ENCODE data around the gene ZBTB17.
"Not testable (repeated sequence)": the region's sequence is repeated elsewhere in the genome, so short reads cannot be mapped to it uniquely, and the experiment has no call there.

ZBTB17 gene

DNA sequence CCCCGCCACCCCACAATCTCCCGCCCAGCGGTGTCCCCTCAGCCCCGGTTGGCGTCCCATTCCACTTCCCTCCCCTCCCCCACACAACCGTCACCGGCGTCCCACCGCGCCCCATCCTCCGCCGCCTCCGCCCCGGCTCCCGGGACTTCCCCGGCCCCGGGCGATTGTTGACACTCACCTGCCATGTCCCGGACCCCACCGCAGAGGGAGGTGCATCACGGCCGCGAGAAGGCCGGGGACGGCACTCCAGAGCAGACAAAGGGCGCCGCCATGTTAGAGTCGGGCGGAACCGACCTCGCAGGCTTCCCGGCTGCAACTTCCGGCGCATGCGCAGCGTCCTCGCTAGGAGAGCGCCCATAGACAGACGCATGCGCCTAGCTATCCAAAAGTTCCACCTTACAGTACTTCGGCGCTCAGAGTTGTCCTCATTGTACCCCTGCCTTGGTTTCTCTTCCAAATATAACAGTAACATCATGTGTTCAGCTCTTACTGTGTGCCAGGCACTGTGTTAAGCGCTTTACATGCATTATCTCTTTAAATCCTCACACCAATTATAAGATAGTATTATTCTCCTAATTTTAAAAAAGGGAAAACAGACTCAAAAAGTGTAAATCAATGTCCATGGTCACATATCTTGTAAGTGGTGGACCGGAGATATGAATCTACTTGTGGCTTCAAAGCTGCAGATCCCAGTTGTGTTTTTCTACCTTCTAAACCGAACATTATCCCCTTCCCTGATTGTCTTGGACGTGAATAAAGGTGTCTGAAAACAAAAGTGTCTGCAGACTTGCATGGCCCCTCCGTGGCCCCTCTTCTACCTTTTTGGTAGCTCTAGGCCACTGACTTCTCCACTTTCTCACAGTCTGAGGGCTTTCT, at the start of gene ZBTB17:
Gene ZBTB17 (minus strand): TSS at position 297 of the 876 bp plus-strand sequence. CDS start 27,606 bp downstream, outside the sequence.
- peak; percentile 96 for DNase-seq (ENCODE audit: low spot score)

DNA sequence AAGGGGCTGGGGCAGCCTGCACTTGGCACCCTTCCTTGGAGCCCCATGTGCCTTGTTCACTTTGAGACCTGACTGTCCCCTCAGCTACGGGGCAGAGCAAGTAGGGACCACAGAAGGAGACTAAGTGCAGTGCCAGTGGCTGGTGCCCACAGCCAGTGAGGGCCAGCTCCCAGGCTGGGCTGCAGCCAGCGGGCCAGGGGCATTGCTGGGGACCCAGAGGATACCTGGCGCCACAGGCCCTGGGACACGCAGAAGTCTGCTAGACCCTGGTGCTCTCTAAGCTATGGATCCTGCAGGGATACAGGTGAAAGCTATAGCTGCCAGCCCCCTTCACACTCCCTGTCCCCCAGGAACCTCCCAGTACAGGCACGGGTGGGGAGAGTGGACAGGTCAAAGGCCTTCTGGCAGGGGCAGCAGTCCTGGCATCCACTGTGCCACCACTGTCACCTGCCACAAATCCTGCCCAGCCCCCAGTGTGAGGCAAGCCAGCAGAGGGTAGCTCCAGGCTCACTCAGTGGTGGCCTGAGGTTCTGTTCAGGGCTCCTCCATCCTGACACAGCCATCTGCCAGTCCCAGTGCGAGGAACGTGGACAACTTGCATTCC, 47.3 kb upstream of the ZBTB17 start:
- no peak for DNase-seq (ENCODE audit: low spot score)

DNA sequence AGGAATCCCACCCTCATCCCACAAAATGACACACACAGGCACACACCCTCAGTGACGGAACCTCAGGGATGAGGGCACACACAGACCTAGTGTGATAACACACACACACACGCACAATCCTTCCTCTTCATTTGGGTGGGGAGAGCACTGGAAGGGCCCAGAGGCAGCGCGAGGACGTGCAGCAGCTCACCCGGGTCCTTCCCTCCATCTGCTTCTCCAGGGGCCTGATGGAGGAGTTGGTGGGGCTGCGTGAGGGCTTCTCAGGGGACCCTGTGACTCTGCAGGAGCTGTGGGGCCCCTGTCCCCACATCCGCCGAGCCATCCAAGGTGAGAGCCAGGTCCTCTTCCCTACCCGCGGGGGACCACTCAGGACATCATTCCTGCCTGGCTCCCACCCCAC, 46.5 kb upstream of the ZBTB17 start:
- DNase-seq (ENCODE audit: low spot score) = no peak

DNA sequence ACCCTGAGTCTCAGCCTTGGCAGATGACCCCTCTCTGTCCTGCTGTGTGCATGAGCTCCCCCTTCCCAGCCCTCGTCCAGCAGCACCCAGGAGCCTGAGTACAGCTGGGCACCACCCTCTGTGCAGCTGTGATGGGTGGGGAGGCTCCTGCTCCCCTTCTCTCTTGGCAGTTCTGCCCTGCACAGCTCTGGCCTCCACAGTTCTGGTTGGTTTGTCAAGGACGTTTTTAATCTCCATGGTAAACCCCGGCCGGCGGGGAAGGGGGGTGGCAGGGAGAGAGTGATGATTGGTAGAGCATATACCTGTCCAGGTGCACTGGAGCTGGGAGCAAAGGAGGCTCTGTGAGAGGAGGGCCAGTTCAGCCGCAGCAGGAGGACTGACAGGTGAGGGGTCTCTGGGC, 45.8 kb upstream of the ZBTB17 start, which contains the start of gene CLCNKA:
Gene CLCNKA (plus strand): TSS at position 356 of the 400 bp plus-strand sequence. CDS start 584 bp downstream, outside the sequence.
- no peak for DNase-seq (ENCODE audit: low spot score)

DNA sequence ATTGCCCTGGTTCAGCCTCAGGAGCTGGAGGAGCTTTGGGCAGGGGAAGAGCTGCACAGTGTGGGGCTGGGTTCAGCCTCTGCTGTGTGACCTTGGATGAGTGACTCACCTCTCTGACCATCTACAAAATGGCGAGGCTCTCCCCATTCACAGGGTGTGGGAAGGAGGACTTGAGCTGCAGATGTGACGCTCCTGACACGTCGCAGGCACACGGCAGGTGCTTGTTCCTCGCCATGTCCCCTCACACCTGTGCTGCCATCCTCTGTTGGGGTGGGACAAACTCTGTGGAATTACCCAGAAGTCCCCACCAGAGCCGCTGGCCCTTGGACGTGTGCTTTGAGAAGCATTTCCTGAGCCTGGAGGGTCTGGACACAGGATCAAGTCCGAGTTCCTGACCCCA, 45.0 kb upstream of the ZBTB17 start:
- DNase-seq (ENCODE audit: low spot score) = not testable (repeated sequence)

DNA sequence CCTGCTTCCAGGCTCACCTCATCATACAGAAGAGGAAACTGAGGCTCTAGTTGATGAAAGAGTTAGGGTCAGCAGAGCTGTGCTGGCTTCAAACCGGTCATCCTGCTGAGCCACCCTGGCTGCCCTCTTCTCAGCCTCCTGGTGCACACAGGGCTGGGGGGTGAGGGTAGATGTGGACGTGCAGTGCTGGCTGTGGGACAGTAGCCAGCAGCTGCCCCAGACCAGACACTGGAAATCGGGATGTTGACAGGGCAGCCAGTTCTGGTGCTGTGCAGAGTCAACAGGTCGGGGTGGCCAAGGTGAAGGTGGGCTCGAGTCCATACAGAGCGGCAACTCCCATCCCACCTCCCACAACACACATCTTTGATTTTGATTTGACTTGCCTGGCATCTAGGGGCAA, 44.4 kb upstream of the ZBTB17 start:
- no peak for DNase-seq (ENCODE audit: low spot score)

DNA sequence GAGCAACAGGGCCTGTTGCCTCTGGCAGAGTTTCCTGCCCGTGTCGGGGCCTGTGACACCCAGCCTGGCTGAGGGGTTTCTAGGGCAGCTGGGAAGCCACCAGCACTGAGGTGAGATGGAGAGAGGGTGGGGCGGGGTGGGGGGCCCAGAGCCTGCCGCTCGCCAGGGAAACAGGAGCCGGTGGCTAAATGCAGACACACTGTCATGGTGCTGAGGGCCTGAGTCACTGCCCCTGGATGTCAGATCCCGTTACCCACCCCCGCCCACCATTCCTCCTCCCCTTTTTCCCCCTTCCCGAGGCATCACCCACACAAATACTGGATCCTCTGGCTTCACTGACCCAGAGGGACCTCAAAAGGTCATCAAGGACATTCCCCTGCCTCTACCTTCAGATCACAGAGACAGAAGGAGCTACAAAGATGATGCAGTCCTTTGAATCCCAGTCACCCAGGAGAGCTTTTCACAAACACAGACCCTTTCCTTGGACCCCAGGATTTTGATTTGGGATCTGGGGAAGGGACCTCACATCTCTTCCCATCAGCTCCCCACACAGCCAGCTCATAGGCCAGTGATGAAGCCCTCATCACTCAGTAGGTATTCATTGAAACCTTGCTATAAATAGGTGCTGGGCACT, 43.9 kb upstream of the ZBTB17 start:
- DNase-seq (ENCODE audit: low spot score) = no peak

DNA sequence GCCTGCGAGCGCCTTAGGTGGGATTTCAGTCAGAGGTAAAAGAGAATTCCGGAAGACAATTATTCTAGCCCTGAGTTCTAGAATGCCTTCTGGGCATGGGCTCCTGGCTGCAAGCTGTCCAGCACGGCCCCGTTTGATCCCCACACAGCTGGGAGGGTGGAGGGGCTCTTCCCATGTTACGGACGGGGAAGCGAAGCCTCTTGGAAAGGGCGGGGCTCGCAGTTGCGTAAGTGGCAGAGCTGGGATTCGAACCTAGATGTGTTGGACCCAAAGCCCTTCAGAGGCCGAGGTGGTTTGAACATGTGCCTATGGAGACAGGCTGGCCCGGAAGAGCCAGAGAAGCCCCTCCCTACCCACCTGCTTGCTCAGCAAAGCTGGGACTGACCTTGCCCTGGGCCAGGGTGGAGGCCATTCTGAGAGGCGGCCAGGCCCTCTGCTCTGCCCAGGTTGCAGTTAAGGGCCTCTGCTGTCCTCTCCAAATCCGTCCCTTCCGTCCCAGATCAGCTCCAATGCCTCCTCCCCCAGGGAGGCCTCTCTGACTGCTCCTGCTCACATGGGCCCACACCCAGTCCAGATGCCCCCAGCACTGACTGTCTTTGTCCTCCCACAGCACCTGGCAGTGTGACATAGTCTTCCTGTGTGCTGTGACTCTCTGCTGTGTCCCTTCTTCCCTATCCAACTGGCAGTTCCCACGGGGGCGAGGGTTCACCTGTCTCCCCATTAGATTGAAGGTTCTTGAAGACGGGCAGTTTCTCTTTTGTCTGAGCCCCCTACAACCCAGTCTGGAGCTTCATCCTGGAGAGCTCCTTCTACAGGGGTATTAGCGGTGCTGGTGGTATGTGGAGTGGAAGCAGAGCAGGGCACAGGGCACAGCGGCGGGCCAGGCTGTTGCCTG, 43.1 kb upstream of the ZBTB17 start:
- no peak for DNase-seq (ENCODE audit: low spot score)

DNA sequence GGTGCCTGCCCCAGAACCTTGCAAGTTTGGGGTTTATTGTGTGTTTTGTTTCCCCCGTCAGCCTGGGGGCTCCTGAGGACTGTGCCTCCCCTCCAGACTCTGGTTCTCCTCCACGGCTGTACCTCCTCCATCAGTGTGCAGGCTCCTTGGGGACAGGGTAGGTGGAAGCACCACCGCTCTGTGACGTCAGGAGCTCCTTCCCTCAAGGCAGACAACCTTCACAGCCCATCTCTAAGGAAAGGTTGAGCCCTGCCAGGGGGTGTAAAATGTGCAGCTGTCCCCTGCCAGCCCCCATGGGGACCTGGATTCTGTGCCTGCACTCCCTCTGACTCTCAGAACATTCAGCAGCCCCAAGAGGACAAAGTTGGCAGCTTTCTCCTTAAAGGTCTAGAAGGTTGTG, 42.4 kb upstream of the ZBTB17 start:
- no peak for DNase-seq (ENCODE audit: low spot score)

DNA sequence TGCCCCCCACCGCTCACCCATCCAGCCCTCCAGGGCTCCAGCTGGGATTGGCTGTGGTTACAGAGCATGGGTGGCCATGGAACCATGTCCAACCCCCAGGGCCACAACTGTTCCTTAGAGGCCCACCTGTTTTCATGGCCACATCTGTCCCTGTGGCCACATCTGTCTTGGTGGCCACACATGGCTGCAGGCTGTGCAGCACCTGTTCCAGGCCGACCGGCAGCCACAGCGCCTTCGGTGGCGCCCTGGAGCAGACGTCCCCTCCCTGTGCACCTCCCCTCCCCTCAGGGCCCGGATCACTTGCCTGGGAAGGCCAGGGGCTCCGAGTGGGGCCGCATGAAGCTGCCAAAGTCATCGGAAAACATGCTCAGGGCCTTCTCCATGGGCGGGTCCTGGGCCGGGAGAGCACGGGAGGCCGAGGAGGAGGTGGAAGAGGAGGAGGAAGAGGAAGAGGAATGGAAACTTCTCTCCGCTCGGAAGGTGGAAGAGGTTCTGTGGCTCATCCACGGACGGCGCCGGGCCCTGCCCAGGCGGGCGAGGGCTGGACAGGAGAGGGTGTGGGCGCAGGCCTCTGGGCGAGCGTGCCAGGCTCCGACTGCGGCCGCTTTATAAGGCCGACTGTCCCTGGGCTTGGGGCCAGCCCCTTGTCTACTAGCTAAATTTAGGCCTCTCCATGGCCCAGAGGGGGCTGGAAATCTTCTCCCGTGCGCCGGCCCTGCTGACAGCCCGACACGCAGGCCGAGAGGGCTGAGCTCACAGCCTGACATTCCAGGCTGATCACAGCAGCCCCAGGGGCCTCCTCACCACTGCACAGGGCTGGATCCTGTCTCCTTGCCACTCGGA, 41.8 kb upstream of the ZBTB17 start, which contains the start of gene HSPB7:
Gene HSPB7 (minus strand): TSS at position 583 of the 843 bp plus-strand sequence. CDS start 80 bp downstream, at position 503.
- DNase-seq (ENCODE audit: low spot score) = peak; percentile 80

DNA sequence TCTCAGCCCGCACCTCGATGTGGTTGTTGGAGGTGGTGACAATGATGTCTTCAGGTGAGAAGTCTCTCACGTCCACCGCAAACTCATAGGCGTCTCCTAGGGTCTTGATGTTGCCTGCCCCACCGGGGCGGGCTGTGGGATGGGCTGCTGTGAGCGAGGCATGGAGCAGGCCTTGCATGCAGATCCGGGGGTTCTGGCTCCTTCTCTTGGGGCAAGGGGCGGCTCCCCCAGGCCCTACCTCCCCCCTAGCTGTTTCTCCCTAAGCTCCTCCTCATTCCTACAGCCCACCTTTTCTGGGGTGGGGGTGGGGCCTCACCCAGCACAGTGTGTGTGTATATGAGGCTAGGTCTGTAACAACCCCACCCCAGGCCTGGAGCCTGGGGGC, 41.2 kb upstream of the ZBTB17 start:
- no peak for DNase-seq (ENCODE audit: low spot score)

DNA sequence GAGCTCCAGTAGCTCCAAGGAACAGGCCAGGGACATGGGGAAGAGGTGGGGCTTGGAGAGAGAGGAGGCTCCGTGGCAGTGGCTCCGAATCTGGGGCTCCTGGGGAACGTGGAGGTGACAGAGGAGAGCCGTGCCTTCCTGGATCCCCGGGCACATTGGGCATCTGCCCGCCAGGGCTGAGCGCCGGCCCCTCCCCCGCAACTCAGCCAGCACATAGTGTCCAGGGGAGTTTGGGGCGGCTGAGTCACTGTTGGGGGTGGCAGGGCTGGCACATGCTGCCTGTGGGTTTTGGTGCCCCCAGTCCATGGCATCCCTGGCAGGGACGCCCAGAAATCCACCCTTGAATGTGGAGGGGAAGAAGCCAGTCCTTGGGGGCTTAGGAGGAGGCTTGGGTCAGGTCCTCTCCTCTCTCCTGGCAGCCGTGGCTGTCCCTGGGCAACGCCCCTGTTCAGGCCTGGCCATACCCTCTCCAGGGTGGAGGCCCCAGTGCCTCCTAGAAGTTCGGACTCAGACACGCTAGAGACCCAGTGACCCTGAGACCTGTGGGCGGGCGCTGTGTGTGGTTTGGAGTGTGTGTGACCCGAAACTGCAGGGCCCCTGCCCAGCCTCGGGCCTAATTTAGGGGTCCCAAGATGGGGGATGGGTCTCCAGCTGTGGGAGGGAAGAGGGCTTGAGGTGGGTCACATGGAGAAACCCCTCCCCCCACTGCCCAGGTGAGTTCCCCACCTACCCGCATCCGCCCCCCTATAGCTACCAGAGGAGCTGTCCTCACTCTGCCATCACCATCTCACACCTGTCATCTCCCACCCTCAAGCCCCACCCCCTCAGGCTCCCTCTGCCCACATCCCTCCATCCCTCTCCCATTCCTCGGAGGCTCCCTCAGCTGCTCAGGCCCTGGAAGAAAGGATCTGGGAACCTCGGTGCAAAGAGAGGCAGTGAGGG, 40.3 kb upstream of the ZBTB17 start:
- no peak for DNase-seq (ENCODE audit: low spot score)

DNA sequence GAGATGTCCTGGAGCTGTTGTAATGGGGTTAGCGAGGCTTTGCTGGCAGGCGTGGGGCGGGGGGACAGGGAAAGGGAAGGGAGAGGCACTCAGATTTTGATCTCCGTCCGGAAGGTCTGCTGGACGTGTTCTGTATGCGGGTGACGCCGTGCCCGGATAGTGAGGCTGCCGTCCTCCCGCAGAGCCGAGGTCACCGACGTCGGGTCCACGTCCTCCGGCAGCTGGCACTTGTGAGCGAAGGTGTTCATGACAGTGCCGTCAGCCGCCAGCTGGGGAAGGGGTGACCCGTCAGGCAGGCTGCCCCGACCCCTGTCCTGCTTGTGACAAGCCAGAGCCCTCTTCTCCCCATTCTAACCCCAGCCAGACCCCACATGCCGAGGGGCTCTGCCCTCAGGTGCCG, 39.6 kb upstream of the ZBTB17 start:
- DNase-seq (ENCODE audit: low spot score) = no peak

DNA sequence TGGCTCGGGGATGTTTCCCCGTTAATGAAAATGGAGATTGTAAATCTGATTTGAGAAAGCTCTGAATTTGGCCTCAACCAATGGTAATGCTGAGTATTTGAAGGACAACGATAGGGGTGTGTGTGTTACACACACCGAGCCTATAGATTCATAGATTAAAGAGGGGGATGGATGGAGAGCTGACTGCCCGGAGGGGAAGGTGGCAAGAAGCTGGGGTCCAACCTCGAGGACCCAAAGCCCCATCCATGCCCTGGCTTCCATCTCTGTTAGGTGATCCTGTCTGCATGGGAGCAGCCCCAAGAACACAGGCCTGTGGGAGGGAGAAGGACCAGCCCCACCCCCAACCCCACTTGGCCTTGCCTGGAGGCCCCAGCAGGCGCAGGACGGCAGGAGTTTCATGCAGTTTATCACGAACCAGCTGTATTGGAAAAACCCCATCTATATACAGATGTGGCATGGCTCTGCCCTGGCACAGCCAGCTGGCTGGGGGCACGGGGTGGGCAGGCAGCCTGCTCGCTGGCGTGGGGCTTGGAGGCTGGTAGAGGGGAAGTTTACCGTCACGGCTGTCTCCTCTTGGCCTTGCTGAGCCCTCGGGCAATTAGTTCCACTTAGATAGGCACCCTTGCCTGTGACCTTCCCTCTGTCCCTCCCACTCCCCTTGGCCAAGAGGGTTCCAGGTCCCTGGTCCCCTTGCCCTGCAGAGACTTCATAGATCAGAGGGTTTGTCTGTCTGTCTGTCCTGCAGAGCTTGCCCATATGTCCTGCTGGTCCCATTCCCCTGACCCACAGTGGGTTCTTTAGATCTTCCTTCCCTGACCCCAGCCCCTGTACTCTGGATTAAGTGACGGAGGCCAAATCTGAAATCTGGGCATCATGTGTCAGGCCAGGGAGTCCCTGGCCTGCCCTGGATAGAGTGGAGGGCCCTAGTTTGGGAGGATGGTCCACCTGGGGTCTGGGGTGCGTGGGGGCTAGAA, 38.9 kb upstream of the ZBTB17 start:
- DNase-seq (ENCODE audit: low spot score) = no peak

DNA sequence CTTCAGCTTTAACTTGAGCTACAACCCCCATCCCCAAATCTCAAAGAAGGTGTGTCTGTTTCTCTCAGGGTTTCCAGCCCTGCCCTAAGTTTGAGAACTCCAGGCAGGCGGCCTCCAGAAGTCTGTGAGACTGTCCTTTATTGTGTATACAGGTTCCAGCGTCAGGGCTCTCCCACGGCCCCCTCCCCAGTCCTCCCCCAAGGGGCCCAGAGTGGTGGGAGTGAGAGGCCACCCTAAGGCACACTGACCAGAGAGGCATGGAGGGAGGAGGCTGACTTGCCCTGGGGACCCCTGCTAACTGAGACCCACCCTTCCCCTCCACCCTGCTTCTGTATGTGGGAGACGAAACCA, 38.0 kb upstream of the ZBTB17 start:
- no peak for DNase-seq (ENCODE audit: low spot score)

DNA sequence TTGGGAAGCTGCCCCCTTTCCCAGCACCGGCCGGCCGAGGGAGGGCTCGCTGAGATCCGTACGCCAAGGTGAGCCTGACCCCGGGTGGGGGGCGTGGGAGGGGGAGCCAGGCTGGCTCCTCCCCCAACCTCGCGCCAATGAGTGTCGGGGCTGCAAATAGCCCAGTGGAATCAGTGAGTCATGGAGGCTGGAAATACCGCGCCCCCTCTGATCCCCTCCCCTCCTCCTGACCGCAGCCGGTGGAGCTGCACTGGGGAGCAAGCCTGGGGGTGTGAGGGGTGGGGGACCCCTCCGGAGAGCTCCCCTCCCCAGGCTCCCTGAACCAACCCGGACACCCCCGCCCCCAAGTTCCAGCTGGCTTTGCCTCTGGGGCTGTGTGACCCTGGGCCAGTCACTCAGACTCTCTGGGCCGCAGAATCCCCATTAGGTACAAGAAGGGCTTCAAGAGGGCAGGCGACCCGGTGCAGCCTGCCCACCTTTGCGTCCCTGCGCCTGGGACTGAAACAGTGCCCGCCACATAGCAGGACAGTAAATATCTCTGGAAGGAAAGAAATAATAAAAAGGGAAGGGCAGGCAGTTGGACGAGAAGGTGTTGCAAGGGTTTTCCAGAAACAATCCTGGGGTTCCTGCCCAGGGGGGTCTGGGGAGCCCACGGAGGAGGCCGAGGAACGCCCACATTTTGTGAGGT, 37.5 kb upstream of the ZBTB17 start:
- peak; percentile 84 for DNase-seq (ENCODE audit: low spot score)

DNA sequence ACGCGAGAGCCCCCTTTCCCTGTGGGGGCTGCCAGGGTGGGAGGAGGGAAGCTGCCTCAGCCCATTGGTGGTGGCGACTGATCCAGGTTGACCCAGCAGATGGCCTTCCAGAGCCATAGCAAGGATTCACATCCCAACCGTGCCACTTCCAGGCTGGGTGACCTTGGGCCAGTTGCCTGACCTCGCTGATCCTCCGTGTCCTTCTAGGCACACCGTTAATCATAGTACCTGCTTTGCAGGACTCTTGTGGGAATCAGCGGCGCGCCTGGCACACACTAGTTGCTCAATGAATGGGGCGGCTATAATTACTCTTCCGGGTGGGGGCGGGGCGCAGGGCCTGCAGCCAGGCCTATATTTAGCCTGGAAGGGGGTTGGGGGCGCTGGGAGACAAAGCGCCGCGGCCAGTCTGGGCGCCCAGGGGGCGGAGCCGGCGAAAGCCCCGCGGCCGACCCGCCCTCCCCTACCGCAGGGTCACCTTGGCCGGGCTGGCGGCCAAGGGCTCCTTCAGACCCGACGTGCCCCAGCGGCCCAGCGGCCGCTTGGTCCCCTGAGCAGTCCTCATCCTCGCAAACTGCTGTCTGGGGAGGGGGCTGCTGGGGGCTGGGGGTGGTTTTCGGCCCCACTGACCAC, 36.8 kb upstream of the ZBTB17 start:
- DNase-seq (ENCODE audit: low spot score) = peak; percentile 92
